MCF 10A (cell line): ENCODE measurements around the gene WDR86. TPM values are rescaled to one million over a fixed set of nuclear protein-coding genes. Genes with fewer than 3 reads are reported as not detected.
A peak's percentile ranks its signal among the peaks of the same experiment; 100 is the strongest.

ENCODE experiments used
- BruUV-seq: library from RNA; stranded (reverse); fragments of 400-500 nt; replicated peaks from 2 replicates; lab custom pipeline; 2021; lab: Mats Ljungman, UMichigan
- CTCF ChIA-PET: fragments of 300-600 bp; sonication (Branson Sonifier 250); formaldehyde crosslinking; extraction: SDS; loops from one replicate; lab custom pipeline; 2021; ENCODE audit warnings: antibody characterized with exemption, inconsistent platforms; lab: Yijun Ruan, JAX
- POLR2A ChIA-PET: fragments of 300-600, 350-650 bp; sonication (Branson Sonifier 250); formaldehyde crosslinking; extraction: SDS; loops from one replicate; lab custom pipeline; 2020; ENCODE audit warnings: antibody characterized with exemption, inconsistent platforms; lab: Yijun Ruan, JAX
- DNase-seq: peaks from one replicate; pipeline ENCODE4 v3.0.0-alpha.2; 2018; ENCODE audit not compliant: unreplicated experiment
- H3K27ac Mint-ChIP-seq: one replicate; pipeline ENCODE4 v1.8.0; 2022; ENCODE audit warnings: mild to moderate bottlenecking, low read depth, mixed read lengths; ENCODE audit not compliant: unreplicated experiment
- H3K27me3 Mint-ChIP-seq: one replicate; pipeline ENCODE4 v1.8.0; 2022; ENCODE audit warnings: mixed read lengths; ENCODE audit not compliant: insufficient read depth, unreplicated experiment
- H3K36me3 Mint-ChIP-seq: one replicate; pipeline ENCODE4 v1.8.0; 2022; ENCODE audit warnings: mild to moderate bottlenecking, moderate library complexity, mixed read lengths; ENCODE audit not compliant: insufficient read depth, unreplicated experiment
- H3K4me1 Mint-ChIP-seq: one replicate; pipeline ENCODE4 v1.8.0; 2022; ENCODE audit warnings: mixed read lengths; ENCODE audit not compliant: insufficient read depth, unreplicated experiment
- H3K4me3 Mint-ChIP-seq: one replicate; pipeline ENCODE4 v1.8.0; 2022; ENCODE audit warnings: mild to moderate bottlenecking, moderate library complexity, mixed read lengths; ENCODE audit not compliant: unreplicated experiment
- H3K9me3 Mint-ChIP-seq: one replicate; pipeline ENCODE4 v1.8.0; 2022; ENCODE audit warnings: mixed read lengths; ENCODE audit not compliant: unreplicated experiment
- intact Hi-C: fragments of 100-400 bp; cut with micrococcal nuclease; formaldehyde crosslinking; loops from 2 replicates; pipeline ENCODE4 v1.14.1; 2022
- total RNA-seq: library from RNA; stranded (reverse); gene quantifications from 2 replicates; pipeline ENCODE4 v1.2.3, GENCODE V29; 2022
- TF ChIP-seq, protein P1 (sequence below): fragments of 200-600 bp; IDR thresholded peaks from one replicate; pipeline ENCODE4 v1.8.0; 2022; ENCODE audit warnings: antibody characterized with exemption, mild to moderate bottlenecking; ENCODE audit not compliant: unreplicated experiment

WDR86 gene
- total RNA-seq, 1 experiment from 2014 or later = not detected

DNA sequence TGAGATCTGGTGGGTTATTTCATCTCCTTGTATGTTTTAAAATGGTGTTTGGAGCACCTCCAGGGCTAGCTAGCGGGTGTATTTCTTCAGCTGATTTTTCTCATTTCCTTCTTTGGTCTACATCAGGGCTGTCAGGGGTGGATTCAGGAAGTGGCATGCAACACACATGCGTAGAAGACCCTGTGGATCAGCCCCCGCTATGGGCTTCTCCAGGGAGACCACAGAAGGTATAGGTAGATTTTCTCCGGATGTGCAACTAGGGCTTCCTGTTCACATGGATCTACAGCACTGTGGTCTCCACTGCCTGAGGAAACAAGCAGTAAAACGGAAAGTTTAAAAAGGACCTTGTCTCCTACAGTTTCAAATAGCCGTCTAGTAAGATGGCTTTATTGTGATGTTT, 57.9 kb downstream of the WDR86 start:
- TF ChIP-seq, protein P1, sequence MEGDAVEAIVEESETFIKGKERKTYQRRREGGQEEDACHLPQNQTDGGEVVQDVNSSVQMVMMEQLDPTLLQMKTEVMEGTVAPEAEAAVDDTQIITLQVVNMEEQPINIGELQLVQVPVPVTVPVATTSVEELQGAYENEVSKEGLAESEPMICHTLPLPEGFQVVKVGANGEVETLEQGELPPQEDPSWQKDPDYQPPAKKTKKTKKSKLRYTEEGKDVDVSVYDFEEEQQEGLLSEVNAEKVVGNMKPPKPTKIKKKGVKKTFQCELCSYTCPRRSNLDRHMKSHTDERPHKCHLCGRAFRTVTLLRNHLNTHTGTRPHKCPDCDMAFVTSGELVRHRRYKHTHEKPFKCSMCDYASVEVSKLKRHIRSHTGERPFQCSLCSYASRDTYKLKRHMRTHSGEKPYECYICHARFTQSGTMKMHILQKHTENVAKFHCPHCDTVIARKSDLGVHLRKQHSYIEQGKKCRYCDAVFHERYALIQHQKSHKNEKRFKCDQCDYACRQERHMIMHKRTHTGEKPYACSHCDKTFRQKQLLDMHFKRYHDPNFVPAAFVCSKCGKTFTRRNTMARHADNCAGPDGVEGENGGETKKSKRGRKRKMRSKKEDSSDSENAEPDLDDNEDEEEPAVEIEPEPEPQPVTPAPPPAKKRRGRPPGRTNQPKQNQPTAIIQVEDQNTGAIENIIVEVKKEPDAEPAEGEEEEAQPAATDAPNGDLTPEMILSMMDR = no peak
- no peak for DNase-seq
- ChIA-PET CTCF (interaction anchor here (0.6 to 10.8 kb wide), 14 partner anchors 11 to 901 kb away, joined by 3 to 240 read pairs (median 6); partner anchors contain the start of gene NUB1), POLR2A (interaction anchor here (0.6 to 1.4 kb wide), 2 partner anchors 26 to 53 kb away, joined by 3 read pairs; no protein-coding TSS in a partner anchor)
- intact Hi-C loops = no loop called here
- H3K4me3 Mint-ChIP-seq = no peak overlapping the region
- no peaks in the 10 kb centered on the region for H3K9me3 Mint-ChIP-seq
- no peak overlapping the region for H3K27ac Mint-ChIP-seq
- H3K27me3 Mint-ChIP-seq = no peaks in the 10 kb centered on the region
- H3K36me3 Mint-ChIP-seq = peaks cover 94% of the 10 kb centered on the region
- BruUV-seq = no TSS peak
- peaks cover 8% of the 10 kb centered on the region for H3K4me1 Mint-ChIP-seq

DNA sequence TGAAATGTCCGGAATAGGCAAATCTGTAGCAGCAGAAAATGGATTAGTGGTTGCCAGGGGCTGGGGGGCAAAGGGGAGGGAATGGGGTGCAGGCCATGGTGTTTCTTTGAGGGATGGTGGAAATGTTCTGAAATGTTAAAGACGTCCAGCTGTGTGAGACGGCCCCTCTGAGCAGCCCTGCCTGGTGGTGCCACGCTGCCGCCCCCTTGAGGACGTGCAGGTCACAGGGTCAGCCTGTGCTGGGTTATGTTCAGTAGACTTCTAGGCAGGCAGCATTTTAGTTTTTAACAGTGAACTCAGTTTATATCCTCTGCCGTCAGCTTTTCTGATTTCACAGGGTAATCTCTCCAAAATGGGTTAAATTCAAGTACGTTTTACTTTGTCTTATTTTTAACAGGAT, 58.8 kb downstream of the WDR86 start:
- POLR2A ChIA-PET = interaction anchor here (0.6 to 1.4 kb wide), 3 partner anchors 26 to 169 kb away, joined by 3 read pairs; partner anchors contain the start of gene RHEB
- Mint-ChIP-seq H3K27ac (no peak overlapping the region), H3K27me3 (no peaks in the 10 kb centered on the region), H3K4me3 (no peak overlapping the region), H3K36me3 (peaks cover 94% of the 10 kb centered on the region), H3K4me1 (peaks cover 8% of the 10 kb centered on the region), H3K9me3 (no peaks in the 10 kb centered on the region)
- CTCF ChIA-PET = interaction anchor here (0.6 to 10.8 kb wide), 23 partner anchors 9 to 740 kb away, joined by 3 to 240 read pairs (median 4); partner anchors contain the start of gene NUB1
- TF ChIP-seq, protein P1 = peak; percentile 19
- no peak for DNase-seq
- no TSS peak for BruUV-seq
- intact Hi-C loops = no loop called here

DNA sequence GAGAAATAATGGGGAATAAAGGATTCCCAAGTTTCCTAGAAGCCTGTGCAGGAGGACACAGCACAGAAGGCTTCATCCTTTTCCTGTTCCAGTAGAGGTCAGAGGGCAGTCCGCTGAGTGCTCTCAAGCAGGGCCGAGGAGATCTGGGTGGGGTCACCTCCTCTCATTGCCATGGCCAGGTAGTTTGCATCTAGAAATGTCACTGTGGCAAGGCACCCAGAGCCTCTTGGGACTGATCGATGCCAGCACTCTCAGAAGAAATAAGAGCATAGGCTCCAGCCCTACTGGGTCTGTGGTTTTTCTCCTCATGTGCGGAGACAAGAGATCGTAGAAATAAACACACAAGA, 60.4 kb downstream of the WDR86 start:
- no peak for DNase-seq
- TF ChIP-seq, protein P1 = no peak
- no peaks in the 10 kb centered on the region for H3K27me3 Mint-ChIP-seq
- BruUV-seq = no TSS peak
- CTCF ChIA-PET = interaction anchor here (0.6 to 10.8 kb wide), 10 partner anchors 9 to 130 kb away, joined by 3 to 240 read pairs (median 6); no protein-coding TSS in a partner anchor
- POLR2A ChIA-PET = no interaction called here
- H3K36me3 Mint-ChIP-seq = peaks cover 94% of the 10 kb centered on the region
- no peak overlapping the region for H3K27ac Mint-ChIP-seq
- H3K9me3 Mint-ChIP-seq = no peaks in the 10 kb centered on the region
- H3K4me1 Mint-ChIP-seq = peaks cover 8% of the 10 kb centered on the region
- intact Hi-C loops = no loop called here
- no peak overlapping the region for H3K4me3 Mint-ChIP-seq

DNA sequence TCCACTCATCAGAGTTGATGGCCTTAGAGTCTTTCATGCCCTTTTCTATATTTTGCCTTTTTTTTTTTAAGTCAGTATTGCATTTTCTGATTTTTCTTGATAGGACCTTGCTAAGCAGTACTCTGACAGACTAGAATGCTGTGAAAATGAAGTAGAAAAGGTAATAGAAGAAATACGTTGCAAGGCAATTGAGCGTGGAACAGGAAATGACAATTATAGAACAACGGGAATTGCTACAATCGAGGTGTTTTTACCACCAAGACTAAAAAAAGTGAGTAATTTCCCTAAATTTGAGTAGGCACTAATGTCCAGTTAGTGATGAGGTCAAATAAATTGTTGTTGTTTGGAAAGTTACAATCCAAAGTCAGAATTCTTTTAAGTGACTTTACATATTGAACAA, 60.9 kb downstream of the WDR86 start:
- BruUV-seq = no TSS peak
- Mint-ChIP-seq H3K27ac (no peak overlapping the region), H3K27me3 (no peaks in the 10 kb centered on the region), H3K9me3 (no peaks in the 10 kb centered on the region), H3K36me3 (peaks cover 90% of the 10 kb centered on the region), H3K4me3 (no peak overlapping the region), H3K4me1 (peaks cover 8% of the 10 kb centered on the region)
- ChIA-PET POLR2A (no interaction called here), CTCF (interaction anchor here (0.6 to 10.8 kb wide), 8 partner anchors 9 to 130 kb away, joined by 3 to 240 read pairs (median 8); no protein-coding TSS in a partner anchor)
- TF ChIP-seq, protein P1 = no peak
- intact Hi-C loops = no loop called here
- no peak for DNase-seq
